Adrenal gland (tissue), 12 donors: ENCODE measurements around the gene CA11. TPM values are rescaled to one million over a fixed set of nuclear protein-coding genes. Genes with fewer than 3 reads are reported as not detected.
A peak's percentile ranks its signal among the peaks of the same experiment; 100 is the strongest.
"Not testable (repeated sequence)": the region's sequence is repeated elsewhere in the genome, so short reads cannot be mapped to it uniquely, and the experiment has no call there.

Experiments
- DNase-seq, 7 donors: peaks; one replicate each; pipeline ENCODE4 v3.0.0-alpha.2; 2019 to 2020
- H3K27ac ChIP-seq, 5 donors: fragments of 200-600 bp; sonication (generic) in 4 of 5; 1 replicate in 3 of 5; 2 replicates in 2 of 5; pipeline versions ENCODE4 v1.5.1 to v1.8.0; 2016 to 2020; ENCODE audit warnings: mild to moderate bottlenecking in 1 of 5
- H3K27me3 ChIP-seq: fragments of 200-600 bp; 2 replicates; pipeline ENCODE4 v1.8.0; 2021
- H3K36me3 ChIP-seq, 2 donors: fragments of 200-600 bp; replicated peaks in 1 of 2; 1 replicate in 1 of 2; 2 replicates in 1 of 2; pipeline versions ENCODE4 v1.5.1 to v1.8.0; 2018 to 2022
- H3K4me1 ChIP-seq, 2 donors: fragments of 200-600 bp; replicated peaks in 1 of 2; 1 replicate in 1 of 2; 2 replicates in 1 of 2; pipeline versions ENCODE4 v1.5.1 to v1.8.0; 2018 to 2021
- H3K4me3 ChIP-seq, 4 donors: fragments of 200-600 bp; sonication (generic) in 3 of 4; one replicate each; pipeline ENCODE4 v1.5.1; 2016 to 2018
- H3K9me3 ChIP-seq, 3 donors: fragments of 200-600 bp; sonication (generic) in 1 of 3; replicated peaks in 1 of 3; 1 replicate in 2 of 3; 2 replicates in 1 of 3; pipeline versions ENCODE4 v1.5.1 to v1.8.0; 2016 to 2021
- CTCF ChIP-seq, 6 experiments: fragments of 450-650 bp in 4 of 6; fragments of 200-600 bp in 2 of 6; sonication (generic) in 1 of 6; IDR thresholded peaks; 1 replicate in 5 of 6; 2 replicates in 1 of 6; pipeline versions ENCODE4 v1.5.1 to v1.8.0; 2016 to 2021; ENCODE audit warnings: antibody characterized with exemption in 6 of 6, mild to moderate bottlenecking in 2 of 6, moderate library complexity in 1 of 6
- POLR2A ChIP-seq, 2 donors: fragments of 450-650 bp; IDR thresholded peaks; one replicate each; pipeline ENCODE4 v1.6.1; 2017; ENCODE audit warnings: antibody characterized with exemption in 2 of 2, mild to moderate bottlenecking in 2 of 2, moderate library complexity in 1 of 2
- WGBS, 4 donors: extraction: QIAGEN DNeasy Blood & Tissue Kit in 2 of 4; methylation state at CpG; one replicate each; pipeline versions ENCODE4 v1.1.5 to v1.1.7; 2013 to 2017; 5-methylcytosine and 5-hydroxymethylcytosine counted together
- intact Hi-C, 2 donors: fragments of 100-400 bp; cut with DNase I; formaldehyde crosslinking; loops; one replicate each; pipeline versions ENCODE4 v1.14.1 to v1.15.0; 2022 to 2023
- polyA plus RNA-seq, 3 donors: library from polyadenylated mRNA; stranded (reverse); fragments of 200-250 nt in 2 of 3; fragments of 350-450 nt in 1 of 3; fragmentation: Illumina TruSeq in 1 of 3; extraction: RNeasy Lipid Tissue Mini Kit (QIAGEN cat#74804) in 1 of 3; gene quantifications; one replicate each; pipeline ENCODE4 v1.2.3, GENCODE V29; 2013 to 2014
- total RNA-seq, 9 donors: library from RNA; depleted of rRNA in 4 of 9; stranded (reverse); fragments of >200 nt in 4 of 9; fragments of 120-200 nt in 1 of 9; fragmentation: NEBNext Ultra II Directional in 1 of 9; extraction: Animal tissue kit (Norgen Biotek cat#: 25700) in 1 of 9; gene quantifications; one replicate each; pipeline versions ENCODE4 v1.1.0 to v1.2.4, GENCODE V29; 2013 to 2023
- donor health status: healthy with polysubstance abuse.
- donor health status: Bipolar disorder and iron deficiency.
- donor health status: DM: yes; HTN: yes; CAD: no.
- donor health status: DM: no; HTN: no; CAD: no.
- donor health status: DM: no; HTN: no; CAD: no.
- donor health status: DM: yes; HTN: yes; CAD: no.

Gene CA11
- total and polyA plus RNA-seq, 12 donors: 6.0 to 125 (median 23.7) TPM

GRCh38 chr19:48634424-48635262 lies 11.3 kb downstream of the CA11 start:
- 3 to 8% (median 5%) methylated on average over 13 to 37 of the region's 37 CpGs for WGBS, 4 donors
- peaks cover 45 to 71% of the 10 kb centered on the region in 2 donors for H3K4me1 ChIP-seq
- peaks cover 0 to 7% of the 10 kb centered on the region in 2 donors for H3K36me3 ChIP-seq
- no peaks in the 10 kb centered on the region for H3K27me3 ChIP-seq
- peak; percentile 97 to 100 (median 98) for DNase-seq
- H3K9me3 ChIP-seq: no peaks in the 10 kb centered on the region
- peak overlapping the region in 2 of 4 donors; percentile 45 to 70 for H3K4me3 ChIP-seq
- H3K27ac ChIP-seq: peak overlapping the region; percentile 93 to 98 (median 95)
- TF ChIP-seq POLR2A (IDR thresholded peaks at IDR 0.05): peak; percentile 25 to 91
- no peak for TF ChIP-seq CTCF (IDR thresholded peaks at IDR 0.05)
- intact Hi-C loops: no loop called here

- TF ChIP-seq POLR2A (IDR thresholded peaks at IDR 0.05) (no peak), CTCF (IDR thresholded peaks at IDR 0.05) (no peak)
- Histone ChIP-seq H3K27me3 (no peaks in the 10 kb centered on the region), H3K4me1 (peaks cover 45 to 73% of the 10 kb centered on the region in 2 donors), H3K27ac (peak overlapping the region; percentile 56 to 98 (median 95)), H3K9me3 (no peaks in the 10 kb centered on the region), H3K4me3 (peak overlapping the region in 2 of 4 donors; percentile 11 to 38), H3K36me3 (peaks cover 0 to 7% of the 10 kb centered on the region in 2 donors)
- DNase-seq: peak in 2 of 7 donors; percentile 15 to 20
- 29 to 39% (median 31%) methylated on average over 7 of the region's 7 CpGs for WGBS, 4 donors
- intact Hi-C loops: no loop called here
These were observed 12.0 kb downstream of the CA11 start for GRCh38 chr19:48634036-48634342.

- intact Hi-C loops: no loop called here
- no peak for TF ChIP-seq CTCF (IDR thresholded peaks at IDR 0.05)
- TF ChIP-seq POLR2A (IDR thresholded peaks at IDR 0.05): no peak
- no peaks in the 10 kb centered on the region for H3K9me3 ChIP-seq
- WGBS, 4 donors: 51 to 64% (median 60%) methylated on average over 17 to 22 of the region's 22 CpGs
- peak in 6 of 7 donors; percentile 46 to 81 (median 58) for DNase-seq
- H3K27ac ChIP-seq: peak overlapping the region; percentile 11 to 98 (median 95)
- no peaks in the 10 kb centered on the region for H3K27me3 ChIP-seq
- H3K4me3 ChIP-seq: peak overlapping the region in 2 of 4 donors; percentile 11 to 38
- peaks cover 41 to 67% of the 10 kb centered on the region in 2 donors for H3K4me1 ChIP-seq
- peaks cover 0 to 7% of the 10 kb centered on the region in 2 donors for H3K36me3 ChIP-seq
These were observed 12.6 kb downstream of the CA11 start for GRCh38 chr19:48633148-48634035.

GRCh38 chr19:48632692-48633147 lies 13.3 kb downstream of the CA11 start:
- H3K9me3 ChIP-seq: no peaks in the 10 kb centered on the region
- H3K27me3 ChIP-seq: no peaks in the 10 kb centered on the region
- no peak overlapping the region for H3K4me3 ChIP-seq
- peak overlapping the region in 4 of 5 donors; percentile 93 to 98 (median 95) for H3K27ac ChIP-seq
- TF ChIP-seq POLR2A (IDR thresholded peaks at IDR 0.05): peak in 1 of 2 donors; percentile 50
- no peak for TF ChIP-seq CTCF (IDR thresholded peaks at IDR 0.05)
- intact Hi-C loops: no loop called here
- peak; percentile 37 to 83 (median 72) for DNase-seq
- peaks cover 0 to 7% of the 10 kb centered on the region in 2 donors for H3K36me3 ChIP-seq
- H3K4me1 ChIP-seq: peaks cover 40 to 66% of the 10 kb centered on the region in 2 donors

GRCh38 chr19:48632286-48632685 lies 13.7 kb downstream of the CA11 start:
- H3K4me3 ChIP-seq, H3K36me3 ChIP-seq, intact Hi-C loops, H3K9me3 ChIP-seq, H3K27me3 ChIP-seq: not testable (repeated sequence)
- peaks cover 40 to 66% of the 10 kb centered on the region in 2 donors for H3K4me1 ChIP-seq
- H3K27ac ChIP-seq: peak overlapping the region in 4 of 5 donors; percentile 93 to 98 (median 95)
- WGBS, 4 donors: 88 to 92% (median 90%) methylated on average over 11 of the region's 11 CpGs
- DNase-seq: peak in 2 of 7 donors; percentile 28 to 65
